Trophoblast cell (in vitro differentiated cells and primary cell): Measurements from ENCODE around the gene EFHC2.

Source experiments
- DNase-seq, 2 donors: peaks; one replicate each; pipeline ENCODE4 v3.0.0-alpha.2; 2016
- H2AFZ ChIP-seq: 2 replicates; pipeline ENCODE4 v1.6.1; 2013; ENCODE audit warnings: low read length, moderate library complexity, mild to moderate bottlenecking; ENCODE audit not compliant: insufficient read depth, poor library complexity
- H2AK5ac ChIP-seq: 2 replicates; pipeline ENCODE4 v1.6.1; 2013; ENCODE audit warnings: mild to moderate bottlenecking, low read length
- H2BK120ac ChIP-seq: 2 replicates; pipeline ENCODE4 v1.6.1; 2013; ENCODE audit warnings: low read length, mild to moderate bottlenecking, moderate library complexity; ENCODE audit not compliant: insufficient read depth, poor library complexity
- H2BK12ac ChIP-seq: 2 replicates; pipeline ENCODE4 v1.6.1; 2013; ENCODE audit warnings: mild to moderate bottlenecking, low read length, moderate library complexity
- H2BK5ac ChIP-seq: 2 replicates; pipeline ENCODE4 v1.6.1; 2013; ENCODE audit warnings: low read length, low read depth, moderate library complexity, mild to moderate bottlenecking; ENCODE audit not compliant: poor library complexity
- H3K14ac ChIP-seq: 2 replicates; pipeline ENCODE4 v1.6.1; 2013; ENCODE audit warnings: mild to moderate bottlenecking, low read length
- H3K18ac ChIP-seq: 2 replicates; pipeline ENCODE4 v1.6.1; 2013; ENCODE audit warnings: mild to moderate bottlenecking, low read length
- H3K23ac ChIP-seq: 2 replicates; pipeline ENCODE4 v1.6.1; 2013; ENCODE audit warnings: low read length
- H3K27ac ChIP-seq: 2 replicates; pipeline ENCODE4 v1.5.1; 2013; ENCODE audit warnings: low read depth, mild to moderate bottlenecking, inconsistent platforms, low read length, moderate library complexity
- H3K27me3 ChIP-seq: 2 replicates; pipeline ENCODE4 v1.6.1; 2013; ENCODE audit warnings: inconsistent platforms, mild to moderate bottlenecking, low read length, moderate library complexity; ENCODE audit not compliant: insufficient read depth
- H3K36me3 ChIP-seq, 2 experiments: 1 replicate in 1 of 2; 2 replicates in 1 of 2; pipeline ENCODE4 v1.6.1; 2013; ENCODE audit warnings: low read length in 2 of 2, mild to moderate bottlenecking in 2 of 2, moderate library complexity in 1 of 2; ENCODE audit not compliant: insufficient read depth in 2 of 2, control insufficient read depth in 1 of 2
- H3K4ac ChIP-seq: 2 replicates; pipeline ENCODE4 v1.6.1; 2013; ENCODE audit warnings: low read depth, mild to moderate bottlenecking, low read length, moderate library complexity
- H3K4me1 ChIP-seq, 2 experiments: 1 replicate in 1 of 2; 2 replicates in 1 of 2; pipeline ENCODE4 v1.6.1; 2013; ENCODE audit warnings: low read length in 2 of 2, mild to moderate bottlenecking in 2 of 2, moderate library complexity in 1 of 2; ENCODE audit not compliant: insufficient read depth in 2 of 2, control insufficient read depth in 1 of 2
- H3K4me2 ChIP-seq: 2 replicates; pipeline ENCODE4 v1.6.1; 2013; ENCODE audit warnings: inconsistent platforms, mild to moderate bottlenecking, low read length, moderate library complexity
- H3K4me3 ChIP-seq: 2 replicates; pipeline ENCODE4 v1.5.1; 2013; ENCODE audit warnings: mild to moderate bottlenecking, low read depth, low read length, inconsistent platforms
- H3K79me1 ChIP-seq: one replicate; pipeline ENCODE4 v1.6.1; 2013; ENCODE audit warnings: low read length
- H3K79me2 ChIP-seq: 2 replicates; pipeline ENCODE4 v1.6.1; 2013; ENCODE audit warnings: low read length, mild to moderate bottlenecking; ENCODE audit not compliant: control insufficient read depth, insufficient read depth, poor library complexity
- H3K9ac ChIP-seq: 2 replicates; pipeline ENCODE4 v1.6.1; 2013; ENCODE audit warnings: mild to moderate bottlenecking, low read length
- H3K9me3 ChIP-seq: 2 replicates; pipeline ENCODE4 v1.6.1; 2013; ENCODE audit warnings: low read depth, mild to moderate bottlenecking, control low read depth, inconsistent platforms, low read length; ENCODE audit not compliant: insufficient read depth
- H4K12ac ChIP-seq: 2 replicates; pipeline ENCODE4 v1.6.1; 2013; ENCODE audit warnings: low read depth, mild to moderate bottlenecking, low read length, moderate library complexity
- H4K8ac ChIP-seq: 2 replicates; pipeline ENCODE4 v1.6.1; 2013; ENCODE audit warnings: low read depth, mild to moderate bottlenecking, low read length, moderate library complexity
- H4K91ac ChIP-seq: one replicate; pipeline ENCODE4 v1.6.1; 2013; ENCODE audit warnings: low read depth, mild to moderate bottlenecking, low read length, moderate library complexity
- WGBS: extraction: QIAGEN DNeasy Blood & Tissue Kit; methylation state at CpG from one replicate; pipeline ENCODE4 v1.1.7; 2013; ENCODE audit warnings: missing lambda C conversion rate; ENCODE audit not compliant: insufficient read length, insufficient coverage; ENCODE audit errors: extremely low coverage; 5-methylcytosine and 5-hydroxymethylcytosine counted together

The EFHC2 gene

DNA sequence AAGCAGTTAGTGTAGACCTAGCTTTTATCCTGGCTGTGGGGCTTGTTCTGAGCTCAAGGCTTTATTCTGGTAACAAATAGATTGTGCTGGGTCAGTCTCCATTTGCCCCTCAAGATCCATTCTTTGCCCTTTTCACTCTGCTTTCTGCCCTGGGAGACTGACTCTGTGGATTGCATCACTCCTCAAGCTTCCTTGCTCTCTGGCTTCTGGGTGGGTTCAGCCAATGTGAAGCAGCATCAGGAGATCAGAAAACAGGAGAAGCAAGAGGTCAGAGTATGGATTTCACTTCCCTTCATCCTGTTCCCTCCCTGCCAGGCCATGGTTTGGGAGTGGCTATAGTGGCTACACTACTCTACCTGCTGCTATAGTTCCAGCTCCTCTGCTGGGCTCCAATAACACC is 186.2 kb downstream of the EFHC2 start:
- H3K4ac ChIP-seq, result no peak overlapping the region
- H2BK120ac ChIP-seq, result no peak overlapping the region
- H2BK12ac ChIP-seq, result no peak overlapping the region
- no peak overlapping the region for H3K4me3 ChIP-seq
- no peak overlapping the region for H3K9ac ChIP-seq
- no peak overlapping the region for H2AK5ac ChIP-seq
- H3K27me3 ChIP-seq, result no peaks in the 10 kb centered on the region
- no peak overlapping the region for H4K12ac ChIP-seq
- no peak for DNase-seq
- no peaks in the 10 kb centered on the region for H3K79me2 ChIP-seq
- H3K79me1 ChIP-seq, result no peaks in the 10 kb centered on the region
- H4K8ac ChIP-seq, result no peak overlapping the region
- H3K27ac ChIP-seq, result no peak overlapping the region
- peak overlapping the region; percentile 6 for H4K91ac ChIP-seq
- H2AFZ ChIP-seq, result no peak overlapping the region
- no peaks in the 10 kb centered on the region for H3K9me3 ChIP-seq
- no peak overlapping the region for H3K23ac ChIP-seq
- no peak overlapping the region for H2BK5ac ChIP-seq
- H3K4me1 ChIP-seq, result no peaks in the 10 kb centered on the region
- H3K4me2 ChIP-seq, result no peak overlapping the region
- H3K18ac ChIP-seq, result no peak overlapping the region
- no peak overlapping the region for H3K14ac ChIP-seq
- no peaks in the 10 kb centered on the region for H3K36me3 ChIP-seq

- no peaks in the 10 kb centered on the region for H3K79me2 ChIP-seq
- no peak overlapping the region for H2AFZ ChIP-seq
- H2BK12ac ChIP-seq, result no peak overlapping the region
- no peak overlapping the region for H4K91ac ChIP-seq
- H3K23ac ChIP-seq, result no peak overlapping the region
- no peak for DNase-seq
- no peak overlapping the region for H4K8ac ChIP-seq
- H3K18ac ChIP-seq, result no peak overlapping the region
- no peak overlapping the region for H2BK5ac ChIP-seq
- H2BK120ac ChIP-seq, result no peak overlapping the region
- H3K9ac ChIP-seq, result no peak overlapping the region
- no peak overlapping the region for H3K14ac ChIP-seq
- no peak overlapping the region for H3K4me3 ChIP-seq
- WGBS, result no CpG with 5 or more reads among the region's 3 CpGs
- no peaks in the 10 kb centered on the region for H3K4me1 ChIP-seq
- no peaks in the 10 kb centered on the region for H3K79me1 ChIP-seq
- no peak overlapping the region for H3K4me2 ChIP-seq
- no peak overlapping the region for H3K4ac ChIP-seq
- no peaks in the 10 kb centered on the region for H3K27me3 ChIP-seq
- H2AK5ac ChIP-seq, result no peak overlapping the region
- no peaks in the 10 kb centered on the region for H3K36me3 ChIP-seq
- no peak overlapping the region for H3K27ac ChIP-seq
- no peak overlapping the region for H4K12ac ChIP-seq
- H3K9me3 ChIP-seq, result no peaks in the 10 kb centered on the region
These were observed 186.7 kb downstream of the EFHC2 start for GRCh38 chrX:44156726-44157125.

DNA sequence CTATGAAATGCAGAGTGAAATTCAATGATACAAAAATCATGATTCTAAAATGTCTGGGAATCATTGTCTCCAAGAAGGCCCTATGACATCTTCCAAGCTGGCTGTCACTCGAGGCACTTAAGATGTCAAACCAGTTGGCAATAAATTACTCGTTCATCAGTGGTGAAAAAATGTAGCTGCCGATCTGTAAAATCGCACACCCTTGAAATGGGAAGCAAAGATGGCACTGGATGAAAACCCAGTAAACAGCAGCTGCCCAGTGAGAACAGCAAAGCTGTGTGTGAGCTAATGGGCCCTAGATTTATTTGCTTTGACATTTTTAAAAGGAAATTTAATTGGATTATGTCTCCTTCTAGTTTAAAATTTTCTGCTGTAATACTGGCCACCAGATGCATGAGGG is 188.3 kb downstream of the EFHC2 start:
- H2AFZ ChIP-seq, result no peak overlapping the region
- no peaks in the 10 kb centered on the region for H3K4me1 ChIP-seq
- H3K18ac ChIP-seq, result no peak overlapping the region

DNA sequence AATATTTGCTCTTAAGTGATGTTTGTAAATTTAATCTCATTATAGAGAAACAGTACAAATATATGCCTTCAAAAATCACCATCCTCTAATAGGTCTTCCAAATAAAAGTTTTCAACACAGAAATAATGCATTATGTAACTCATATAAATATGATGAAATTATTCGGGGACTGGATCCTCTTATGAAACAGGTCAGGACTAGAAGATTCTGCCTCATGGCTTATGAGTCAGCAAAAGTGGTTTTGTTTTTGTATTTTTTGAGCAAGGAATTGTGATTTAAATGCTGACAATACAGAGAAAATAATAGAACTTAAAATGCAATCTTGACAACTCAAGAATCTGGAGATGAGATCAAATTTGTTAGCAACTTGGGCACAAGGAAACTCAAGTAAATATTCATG is 190.6 kb downstream of the EFHC2 start:
- Histone ChIP-seq H4K12ac (no peak overlapping the region), H3K9ac (no peak overlapping the region), H2BK5ac (no peak overlapping the region), H3K18ac (no peak overlapping the region), H4K91ac (no peak overlapping the region), H3K9me3 (no peaks in the 10 kb centered on the region), H3K4me1 (no peaks in the 10 kb centered on the region), H3K36me3 (no peaks in the 10 kb centered on the region), H3K79me2 (no peaks in the 10 kb centered on the region), H4K8ac (no peak overlapping the region), H3K23ac (no peak overlapping the region), H3K27me3 (no peaks in the 10 kb centered on the region), H3K79me1 (no peaks in the 10 kb centered on the region), H3K4ac (no peak overlapping the region), H2AFZ (no peak overlapping the region), H3K14ac (no peak overlapping the region), H3K27ac (no peak overlapping the region), H3K4me3 (no peak overlapping the region), H2BK12ac (no peak overlapping the region), H2BK120ac (no peak overlapping the region), H3K4me2 (no peak overlapping the region), H2AK5ac (no peak overlapping the region)
- DNase-seq, result no peak
- no CpG with 5 or more reads among the region's 1 CpG for WGBS

More for the DNA sequence above, 188.3 kb downstream of the EFHC2 start:
- no peak overlapping the region for H2BK120ac ChIP-seq
- no peak overlapping the region for H2AK5ac ChIP-seq
- H3K14ac ChIP-seq, result no peak overlapping the region
- H3K27ac ChIP-seq, result no peak overlapping the region
- no peaks in the 10 kb centered on the region for H3K27me3 ChIP-seq
- no peaks in the 10 kb centered on the region for H3K36me3 ChIP-seq
- no CpG with 5 or more reads among the region's 4 CpGs for WGBS
- no peak overlapping the region for H3K4me2 ChIP-seq
- no peaks in the 10 kb centered on the region for H3K79me2 ChIP-seq
- no peak overlapping the region for H4K91ac ChIP-seq
- H3K4me3 ChIP-seq, result no peak overlapping the region
- no peak overlapping the region for H3K4ac ChIP-seq
- no peak overlapping the region for H4K8ac ChIP-seq
- H3K9me3 ChIP-seq, result no peaks in the 10 kb centered on the region
- no peak overlapping the region for H2BK5ac ChIP-seq
- no peak overlapping the region for H2BK12ac ChIP-seq
- no peak for DNase-seq
- no peak overlapping the region for H3K9ac ChIP-seq
- H3K79me1 ChIP-seq, result no peaks in the 10 kb centered on the region
- H4K12ac ChIP-seq, result no peak overlapping the region
- no peak overlapping the region for H3K23ac ChIP-seq
